Mesothelial cell of epicardium (in vitro differentiated cells): ENCODE data around the gene CEACAM1. TPM values are rescaled to one million over a fixed set of nuclear protein-coding genes. Genes with fewer than 3 reads are reported as not detected.
"Not testable (repeated sequence)": the region's sequence is repeated elsewhere in the genome, so short reads cannot be mapped to it uniquely, and the experiment has no call there.

Experiments used
- DNase-seq, 2 experiments: peaks; one replicate each; pipeline ENCODE4 v3.0.0; 2021; ENCODE audit warnings: low spot score in 2 of 2; ENCODE audit not compliant: unreplicated experiment in 2 of 2
- H3K27ac Mint-ChIP-seq: 2 replicates; pipeline ENCODE4 v1.8.0; 2021; ENCODE audit warnings: mixed read lengths
- H3K27me3 Mint-ChIP-seq: 2 replicates; pipeline ENCODE4 v1.8.0; 2021; ENCODE audit warnings: low read depth, mixed read lengths
- H3K36me3 Mint-ChIP-seq: 2 replicates; pipeline ENCODE4 v1.8.0; 2021; ENCODE audit warnings: mixed read lengths
- H3K4me1 Mint-ChIP-seq: 2 replicates; pipeline ENCODE4 v1.8.0; 2021; ENCODE audit warnings: mixed read lengths
- H3K4me3 Mint-ChIP-seq: 2 replicates; pipeline ENCODE4 v1.8.0; 2021; ENCODE audit warnings: mild to moderate bottlenecking, moderate library complexity, mixed read lengths
- H3K9me3 Mint-ChIP-seq: 2 replicates; pipeline ENCODE4 v1.8.0; 2021; ENCODE audit warnings: mixed read lengths
- CTCF ChIP-seq: fragments of 200-600 bp; sonication (generic); IDR thresholded peaks from one replicate; pipeline ENCODE4 v1.5.0; 2021; ENCODE audit warnings: antibody characterized with exemption; ENCODE audit not compliant: unreplicated experiment
- total RNA-seq: library from RNA; stranded (reverse); gene quantifications from 3 replicates; pipeline ENCODE4 v1.2.1, GENCODE V29; 2021

CEACAM1 gene
- total RNA-seq, 1 donor from 2014 or later: 1.3 TPM

GRCh38 chr19:42467183-42467760 lies 61.0 kb downstream of the CEACAM1 start:
- Mint-ChIP-seq H3K36me3 (no peaks in the 10 kb centered on the region), H3K4me1 (peaks cover 12% of the 10 kb centered on the region), H3K27ac (no peak overlapping the region), H3K27me3 (no peaks in the 10 kb centered on the region), H3K4me3 (no peak overlapping the region), H3K9me3 (no peaks in the 10 kb centered on the region)
- DNase-seq: no peak
- TF ChIP-seq CTCF: no peak

- Mint-ChIP-seq H3K36me3 (no peaks in the 10 kb centered on the region), H3K9me3 (no peaks in the 10 kb centered on the region), H3K27ac (no peak overlapping the region), H3K4me1 (peaks cover 12% of the 10 kb centered on the region), H3K27me3 (no peaks in the 10 kb centered on the region), H3K4me3 (no peak overlapping the region)
- no peak for DNase-seq
- no peak for TF ChIP-seq CTCF
Observed at GRCh38 chr19:42466521-42467182, 61.6 kb downstream of the CEACAM1 start.

GRCh38 chr19:42465827-42466280 lies 62.4 kb downstream of the CEACAM1 start:
- no peak for TF ChIP-seq CTCF
- no peak overlapping the region for H3K27ac Mint-ChIP-seq
- no peaks in the 10 kb centered on the region for H3K27me3 Mint-ChIP-seq
- H3K9me3 Mint-ChIP-seq: no peaks in the 10 kb centered on the region
- H3K36me3 Mint-ChIP-seq: no peaks in the 10 kb centered on the region
- H3K4me1 Mint-ChIP-seq: peaks cover 12% of the 10 kb centered on the region
- H3K4me3 Mint-ChIP-seq: no peak overlapping the region
- DNase-seq: no peak

GRCh38 chr19:42461700-42462324 lies 66.5 kb downstream of the CEACAM1 start:
- H3K9me3 Mint-ChIP-seq: no peaks in the 10 kb centered on the region
- no peak for DNase-seq
- H3K27me3 Mint-ChIP-seq: no peaks in the 10 kb centered on the region
- TF ChIP-seq CTCF: no peak
- H3K27ac Mint-ChIP-seq: no peak overlapping the region
- no peaks in the 10 kb centered on the region for H3K36me3 Mint-ChIP-seq
- H3K4me1 Mint-ChIP-seq: peaks cover 7% of the 10 kb centered on the region
- no peak overlapping the region for H3K4me3 Mint-ChIP-seq

- H3K4me1 Mint-ChIP-seq, H3K27ac Mint-ChIP-seq, H3K27me3 Mint-ChIP-seq, H3K4me3 Mint-ChIP-seq, H3K36me3 Mint-ChIP-seq, DNase-seq, H3K9me3 Mint-ChIP-seq: not testable (repeated sequence)
Observed at GRCh38 chr19:42461231-42461630, 67.0 kb downstream of the CEACAM1 start.

GRCh38 chr19:42459926-42460325 lies 68.4 kb downstream of the CEACAM1 start:
- no peaks in the 10 kb centered on the region for H3K9me3 Mint-ChIP-seq
- no peak overlapping the region for H3K4me3 Mint-ChIP-seq

More at GRCh38 chr19:42459926-42460325, 68.4 kb downstream of the CEACAM1 start:
- no peak for DNase-seq
- Mint-ChIP-seq H3K27ac (no peak overlapping the region), H3K4me1 (no peaks in the 10 kb centered on the region), H3K36me3 (no peaks in the 10 kb centered on the region), H3K27me3 (no peaks in the 10 kb centered on the region)
- TF ChIP-seq CTCF: no peak
